NOMO-1 treated with dmso at 0.1 percent for 144 hours (cell line): ENCODE data around the gene RANBP3.

Experiments
- DNase-seq: peaks from one replicate; lab custom pipeline; 2025; ENCODE audit not compliant: unreplicated experiment; lab: John Stamatoyannopoulos, UW

Gene RANBP3

GRCh38 chr19:5904352-5905113 lies 73.4 kb downstream of the RANBP3 start, which contains the start of gene VMAC:
VMAC (plus strand) TSS chr19:5904872; CDS start chr19:5904891, 19 bp downstream.
- peak; percentile 100 for DNase-seq

GRCh38 chr19:5903624-5904351 lies 74.2 kb downstream of the RANBP3 start, which contains the start of gene NDUFA11:
NDUFA11 (minus strand) TSS chr19:5903790; CDS start chr19:5903708, 82 bp downstream.
- DNase-seq, result peak; percentile 94

DNA sequence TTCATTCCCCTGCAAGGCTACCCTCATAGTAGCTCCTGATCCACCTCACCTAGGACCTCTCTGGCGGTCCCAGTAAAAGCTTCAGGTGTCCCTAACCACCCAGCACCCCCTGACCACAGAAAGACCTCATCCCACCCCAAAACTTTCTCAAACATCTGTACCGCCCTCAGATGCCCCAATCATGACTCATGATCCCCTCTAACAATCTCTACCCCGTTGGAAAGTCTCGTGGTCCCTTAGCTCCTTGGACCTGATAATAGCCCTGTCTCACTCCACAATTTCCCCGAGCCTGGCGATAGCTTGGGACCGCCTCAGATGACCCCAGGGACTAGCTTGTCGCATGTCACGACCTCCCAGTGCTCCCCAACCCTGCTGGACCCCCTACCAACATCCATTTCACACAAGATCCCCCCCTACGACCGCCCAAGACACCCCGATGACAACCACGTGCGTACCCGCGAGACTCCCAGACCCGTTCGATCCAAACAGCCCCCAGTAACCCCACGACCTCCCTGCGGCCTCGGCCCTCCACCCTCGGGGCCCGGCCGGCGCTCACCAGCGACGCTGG lies 74.8 kb downstream of the RANBP3 start:
- no peak for DNase-seq

DNA sequence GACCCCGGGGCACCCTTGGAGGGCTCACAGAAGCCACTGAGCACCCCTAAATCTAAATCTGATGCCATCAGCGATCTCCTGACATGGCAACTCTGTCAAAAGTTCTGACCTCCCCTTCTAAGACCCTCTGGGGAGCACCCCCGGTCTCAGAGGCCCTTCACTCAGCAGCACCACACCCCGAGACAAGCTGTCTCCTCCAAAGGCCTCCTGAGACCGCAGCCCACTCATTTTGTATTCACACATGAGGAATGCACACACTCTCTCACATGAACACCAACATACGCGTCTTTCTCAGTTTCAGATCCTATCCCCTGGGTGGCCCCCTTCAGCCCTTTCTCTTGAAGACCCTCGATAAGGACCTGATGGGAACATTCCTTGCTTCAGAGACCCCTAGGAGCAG lies 77.0 kb downstream of the RANBP3 start:
- DNase-seq, result no peak

DNA sequence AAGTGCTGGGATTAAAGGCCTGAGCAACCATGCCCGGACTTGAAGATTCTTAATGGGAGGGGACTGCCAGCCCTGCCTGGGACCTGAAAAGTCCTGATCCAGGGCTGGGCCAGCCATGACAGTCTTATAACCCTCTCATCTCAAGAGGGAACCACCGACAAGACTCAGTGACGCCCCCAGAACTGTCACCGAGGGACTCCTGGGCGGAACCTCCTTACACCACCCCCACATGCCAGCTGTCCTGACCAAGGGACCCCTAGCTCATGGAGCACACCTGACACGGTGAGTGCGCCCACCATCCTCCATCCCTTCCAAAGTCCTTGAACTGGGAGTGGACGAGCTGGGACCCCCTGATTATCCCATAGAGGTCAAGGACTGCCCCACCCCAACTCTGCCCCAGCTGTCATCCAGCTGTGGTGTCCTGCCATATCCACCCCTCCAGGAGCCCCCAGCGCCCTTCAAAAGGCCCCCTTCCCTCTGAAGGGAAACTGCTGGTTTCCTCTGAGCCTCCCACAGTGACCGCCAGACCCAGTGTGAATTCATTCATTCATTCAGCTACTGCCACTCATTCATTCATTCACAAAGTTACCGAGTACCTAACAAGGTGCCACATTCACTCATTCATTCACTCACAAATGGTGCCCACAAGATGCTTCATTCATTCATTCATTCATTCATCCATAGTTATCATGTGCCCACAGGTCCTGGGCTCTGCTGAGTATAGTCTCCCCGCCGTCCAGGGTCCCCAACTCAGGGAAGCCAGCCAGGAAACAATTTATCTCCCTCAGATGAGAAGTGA lies 78.0 kb downstream of the RANBP3 start:
- DNase-seq, result no peak

DNA sequence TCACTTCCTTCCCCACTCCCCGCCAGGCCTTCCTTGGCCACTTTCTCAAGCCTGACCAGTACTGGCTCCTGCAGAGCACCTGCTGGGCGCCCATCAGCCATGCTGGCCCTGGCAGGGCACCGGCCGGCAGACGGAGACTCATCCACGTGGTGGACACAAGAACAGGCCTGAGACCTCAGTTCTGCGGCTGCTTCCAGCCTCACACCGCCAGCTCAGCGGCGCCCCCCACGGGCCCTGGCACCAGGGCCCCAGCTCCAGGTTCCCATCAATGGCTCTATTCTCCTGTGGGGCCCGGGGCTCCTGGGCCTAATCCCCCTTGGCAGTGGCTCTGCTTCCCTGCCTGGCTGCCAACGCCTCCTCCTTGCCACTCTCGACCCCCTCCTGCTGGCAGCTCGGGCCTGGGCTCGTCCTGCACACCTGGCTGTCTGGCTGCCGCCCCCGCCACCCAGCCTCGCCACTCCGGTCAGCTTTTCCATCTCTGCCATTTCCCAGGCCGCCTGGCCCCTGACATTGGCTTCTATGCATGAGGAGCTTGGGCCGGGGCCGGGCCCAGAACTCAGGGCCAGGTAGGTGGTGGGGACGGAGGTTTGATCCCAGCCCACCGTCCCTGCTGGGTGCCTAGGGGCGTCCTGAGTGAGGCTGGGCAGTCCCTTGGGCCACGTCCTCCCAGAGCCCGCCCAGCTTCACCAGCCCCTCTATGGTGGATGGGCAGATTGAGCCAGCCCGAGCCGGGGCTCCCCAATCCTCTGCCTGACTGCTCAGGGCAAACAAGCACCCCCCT lies 80.6 kb downstream of the RANBP3 start:
- DNase-seq, result no peak

DNA sequence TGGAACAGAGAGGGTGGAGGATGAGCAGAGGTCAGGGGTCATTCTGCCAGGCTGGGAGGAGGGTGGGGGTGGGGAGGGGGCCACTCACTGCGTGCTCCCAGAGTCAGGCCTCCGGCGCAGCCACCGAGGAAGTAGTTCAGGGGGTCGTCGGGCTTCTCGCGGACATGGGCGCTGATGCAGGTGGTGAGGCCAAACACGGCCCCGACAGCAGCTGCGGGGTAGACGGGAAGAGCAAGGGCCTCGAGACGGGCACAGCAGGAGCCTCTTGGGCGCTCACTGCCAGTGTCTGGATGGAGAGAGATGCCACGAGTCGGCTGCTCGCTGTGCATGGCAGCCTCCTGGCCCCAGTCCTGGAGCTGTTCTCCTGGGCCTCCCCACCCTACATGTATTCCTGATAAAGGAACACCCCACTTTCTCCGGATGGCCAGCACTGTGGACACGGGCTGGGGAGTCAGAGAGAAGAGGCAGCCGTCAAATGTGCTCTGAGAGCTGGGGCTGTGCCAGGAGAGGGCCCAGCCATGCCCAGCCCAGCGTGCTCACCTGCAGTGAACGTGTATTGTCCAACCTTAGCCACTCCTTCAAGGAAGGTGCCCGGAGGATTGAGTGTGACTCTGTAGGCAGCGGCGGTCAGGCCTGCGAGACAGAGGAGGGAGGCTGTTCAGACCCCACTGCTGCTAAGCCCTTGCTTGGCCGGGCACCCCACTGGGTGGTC lies 81.4 kb downstream of the RANBP3 start:
- no peak for DNase-seq

DNA sequence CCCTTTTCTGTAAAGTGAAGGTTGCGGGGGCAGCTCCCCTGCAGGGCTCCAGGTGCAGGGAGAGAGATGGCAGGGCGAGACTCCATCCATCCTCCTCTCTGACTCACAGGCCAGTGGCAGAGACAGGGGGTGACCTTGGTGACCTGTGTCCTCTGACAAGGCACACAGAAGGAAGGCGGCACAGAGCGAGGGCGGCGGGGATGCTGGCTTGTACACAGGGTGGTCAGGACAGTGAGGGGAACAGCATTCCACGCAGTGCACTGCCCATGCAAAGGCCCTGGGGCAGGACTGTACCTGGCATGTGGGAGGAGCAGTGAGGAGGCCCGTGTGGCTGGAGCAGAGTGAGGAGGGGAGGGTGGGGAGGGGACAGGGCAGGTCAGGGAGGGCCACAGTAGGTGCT lies 82.0 kb downstream of the RANBP3 start:
- no peak for DNase-seq

DNA sequence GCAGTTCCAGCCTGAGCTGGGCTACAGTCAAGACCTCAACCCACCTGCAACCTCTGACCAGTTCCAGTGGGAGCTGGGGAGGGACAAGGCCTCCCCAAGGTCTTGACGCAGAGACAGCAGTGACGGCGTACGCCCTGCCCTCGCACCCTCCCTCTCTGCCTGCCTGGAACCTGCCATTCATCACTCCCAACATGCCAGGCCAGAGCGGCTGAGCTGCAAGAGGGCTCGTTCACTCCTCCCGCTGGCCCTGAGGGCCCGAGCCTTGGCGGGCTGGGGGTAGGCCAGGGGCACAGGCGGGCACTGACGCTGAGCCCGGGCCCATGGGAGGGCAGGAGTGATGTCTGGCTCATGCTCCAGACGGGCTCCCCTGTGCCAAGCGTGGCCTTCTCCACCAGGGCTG lies 82.5 kb downstream of the RANBP3 start:
- DNase-seq, result no peak

- no peak for DNase-seq
Measured at GRCh38 chr19:5894704-5895349, 83.1 kb downstream of the RANBP3 start.

GRCh38 chr19:5893907-5894703 lies 83.8 kb downstream of the RANBP3 start:
- DNase-seq, result no peak

DNA sequence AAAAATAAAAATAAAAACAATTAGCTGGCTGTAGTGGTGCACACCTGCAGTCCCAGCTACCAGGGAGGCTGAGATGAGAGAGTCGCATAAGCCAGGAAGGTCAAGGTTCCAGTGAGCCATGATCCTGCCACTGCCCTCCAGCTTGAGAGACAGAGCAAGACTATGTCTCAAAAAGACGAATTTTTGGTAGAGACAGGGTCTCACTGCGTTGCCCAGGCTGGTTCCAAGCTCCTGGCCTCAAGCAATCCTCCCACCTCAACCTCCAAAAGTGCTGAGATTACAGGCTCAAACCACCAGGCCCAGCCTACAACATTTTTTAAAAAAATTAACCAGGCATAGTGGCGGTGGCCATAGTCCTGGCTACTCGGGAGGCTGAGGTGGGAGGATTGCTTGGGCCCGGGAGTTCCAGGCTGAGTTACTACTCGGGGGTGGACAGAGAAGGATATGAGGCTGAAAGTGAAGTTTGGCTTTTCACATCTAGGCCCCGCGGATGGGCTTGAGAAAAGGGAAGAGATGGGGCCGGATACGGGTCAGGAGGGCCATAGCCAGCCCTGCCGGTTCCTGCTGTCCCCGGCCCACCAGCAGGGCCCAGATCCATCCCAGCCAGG lies 84.5 kb downstream of the RANBP3 start:
- DNase-seq, result no peak

- DNase-seq, result no peak
Measured at GRCh38 chr19:5892772-5893275, 85.1 kb downstream of the RANBP3 start.

DNA sequence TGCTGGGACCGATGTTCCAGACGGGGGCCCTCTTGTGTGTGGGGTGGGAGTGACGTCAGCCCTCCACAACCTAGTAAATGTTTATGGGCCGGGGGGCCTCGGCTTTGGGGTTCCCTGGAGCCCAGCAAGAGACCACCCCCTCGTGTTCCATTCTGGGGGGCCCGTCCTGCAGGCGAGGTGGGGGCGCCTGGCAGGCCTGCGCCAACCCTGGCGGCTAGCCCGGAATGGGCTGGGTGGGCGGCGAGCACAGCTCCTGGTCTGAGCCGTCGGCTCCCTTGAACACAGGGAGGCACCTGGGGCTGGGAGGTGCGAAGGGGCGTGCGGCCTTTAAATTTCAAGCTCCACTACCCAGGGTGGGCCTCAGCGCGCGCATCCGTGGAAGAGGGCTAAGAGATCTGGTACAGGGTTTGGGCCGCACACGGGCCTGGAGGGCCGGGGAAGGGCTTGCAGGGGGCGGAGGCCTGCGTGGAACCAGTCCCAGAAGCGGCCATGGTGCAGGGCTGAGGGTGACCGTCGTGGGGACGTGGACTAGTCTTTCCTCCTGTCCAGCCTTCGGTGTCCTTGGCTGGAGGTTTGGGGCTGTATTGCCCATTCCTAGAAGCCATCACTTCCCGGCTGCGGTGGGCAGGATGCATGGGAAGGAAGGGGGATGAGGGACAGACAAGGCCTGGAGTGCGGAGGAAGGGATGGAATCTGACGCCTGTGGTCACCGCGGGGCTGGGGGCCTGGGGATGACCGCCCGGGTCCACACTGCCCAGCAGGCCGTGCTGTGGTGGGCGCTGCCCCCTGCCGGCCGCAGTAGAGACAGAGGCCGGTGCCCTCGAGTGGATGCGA lies 85.8 kb downstream of the RANBP3 start:
- no peak for DNase-seq

DNA sequence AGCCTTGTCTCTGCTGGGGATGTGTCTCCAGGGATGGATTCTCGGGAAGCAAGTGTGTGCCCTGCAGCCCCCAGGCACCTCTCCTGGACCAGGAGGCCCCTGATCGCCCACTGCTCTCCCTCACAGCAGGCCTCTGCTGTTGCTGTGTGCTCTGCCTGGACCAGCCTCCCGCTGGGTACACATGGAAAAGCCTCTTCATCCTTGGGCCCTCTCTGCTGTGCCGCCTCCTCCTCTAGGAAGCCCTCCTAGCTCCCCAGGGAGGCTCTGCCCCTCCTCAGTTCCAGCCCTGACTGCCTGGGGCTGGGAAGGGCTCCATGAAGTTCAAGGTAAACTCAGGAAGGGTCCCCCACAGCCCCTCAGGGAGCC lies 86.4 kb downstream of the RANBP3 start:
- DNase-seq, result no peak

DNA sequence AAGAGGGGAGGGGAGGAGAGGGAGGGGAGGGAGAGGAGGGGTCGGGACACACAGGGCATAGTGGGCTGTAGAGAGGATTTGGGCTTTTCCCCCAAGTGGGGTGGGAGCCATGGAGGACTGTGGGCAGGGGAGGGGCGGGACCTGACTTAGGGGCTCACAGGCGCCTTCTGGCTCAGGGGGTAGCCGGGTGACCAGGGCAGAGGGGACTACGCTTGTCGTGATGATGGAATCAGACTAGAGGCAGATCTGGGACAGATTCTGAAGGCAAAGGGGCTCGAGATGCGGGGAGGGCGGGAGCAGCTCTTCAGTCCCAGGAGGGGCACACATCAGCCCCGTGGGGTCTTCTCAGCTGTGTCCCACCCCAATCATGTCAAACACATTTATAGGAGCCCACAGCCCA lies 87.8 kb downstream of the RANBP3 start:
- no peak for DNase-seq
